ENCODE data around the gene KRTAP19-4.

The KRTAP19-4 gene

GRCh38 chr21:30487336-30487735, 9.6 kb downstream of the KRTAP19-4 start, which contains the start of gene KRTAP19-2:
Gene KRTAP19-2 (minus strand): TSS chr21:30487436. CDS start chr21:30487348, 88 bp downstream.
- Histone ChIP-seq H3K36me3 (ENCODE audit: control insufficient read depth in 4 of 4, insufficient read depth in 4 of 4, low read length in 3 of 4) (no peaks in the 10 kb centered on the region), H3K4me1 (ENCODE audit: control extremely low read depth in 1 of 4, control insufficient read depth in 4 of 4, insufficient read depth in 4 of 4, low read length in 3 of 4) (no peaks in the 10 kb centered on the region), H3K9me3 (ENCODE audit: control extremely low read depth in 1 of 5, control insufficient read depth in 4 of 5, insufficient read depth in 2 of 5, low read depth in 1 of 5, low read length in 4 of 5) (peaks cover 0 to 3% (median 0%) of the 10 kb centered on the region in 5 experiments), H3K4me3 (ENCODE audit: control insufficient read depth in 1 of 7, extremely low read depth in 1 of 7, insufficient read depth in 4 of 7, low read depth in 2 of 7, low read length in 6 of 7) (no peak within 1 kb of the TSS), H3K27me3 (replicated peaks in 2 of 5; ENCODE audit: control insufficient read depth in 4 of 5, insufficient read depth in 5 of 5, low read length in 4 of 5) (no peaks in the 10 kb centered on the region), H3K27ac (ENCODE audit: insufficient read depth in 1 of 2, low read depth in 1 of 2, low read length in 2 of 2, poor library complexity in 1 of 2, severe bottlenecking in 2 of 2) (no peak within 1 kb of the TSS)
- ChIA-PET POLR2A (no interaction called here), CTCF (no interaction called here)
- DNase-seq = no peak
- WGBS (ENCODE audit: insufficient coverage) = no CpG with 5 or more reads among the region's 2 CpGs

- Histone ChIP-seq H3K4me3 (ENCODE audit: control insufficient read depth in 1 of 7, extremely low read depth in 1 of 7, insufficient read depth in 4 of 7, low read depth in 2 of 7, low read length in 6 of 7) (no peak overlapping the region), H3K27me3 (replicated peaks in 2 of 5; ENCODE audit: control insufficient read depth in 4 of 5, insufficient read depth in 5 of 5, low read length in 4 of 5) (no peaks in the 10 kb centered on the region), H3K9me3 (ENCODE audit: control extremely low read depth in 1 of 5, control insufficient read depth in 4 of 5, insufficient read depth in 2 of 5, low read depth in 1 of 5, low read length in 4 of 5) (peaks cover 0 to 3% (median 0%) of the 10 kb centered on the region in 5 experiments), H3K27ac (ENCODE audit: insufficient read depth in 1 of 2, low read depth in 1 of 2, low read length in 2 of 2, poor library complexity in 1 of 2, severe bottlenecking in 2 of 2) (no peak overlapping the region), H3K4me1 (ENCODE audit: control extremely low read depth in 1 of 4, control insufficient read depth in 4 of 4, insufficient read depth in 4 of 4, low read length in 3 of 4) (no peaks in the 10 kb centered on the region), H3K36me3 (ENCODE audit: control insufficient read depth in 4 of 4, insufficient read depth in 4 of 4, low read length in 3 of 4) (no peaks in the 10 kb centered on the region)
- DNase-seq = no peak
- CTCF ChIA-PET = no interaction called here
- 95% methylated on average over 2 of the region's 2 CpGs for WGBS (ENCODE audit: insufficient coverage)
- POLR2A ChIA-PET = interaction anchor here (0.6 kb wide), 1 partner anchor 146 kb away, joined by 4 read pairs; no protein-coding TSS in a partner anchor
Measured at GRCh38 chr21:30486180-30486579, 10.8 kb downstream of the KRTAP19-4 start.

GRCh38 chr21:30482130-30482529, 14.8 kb downstream of the KRTAP19-4 start:
- Histone ChIP-seq H3K27ac (ENCODE audit: insufficient read depth in 1 of 2, low read depth in 1 of 2, low read length in 2 of 2, poor library complexity in 1 of 2, severe bottlenecking in 2 of 2) (no peak overlapping the region), H3K4me3 (ENCODE audit: control insufficient read depth in 1 of 7, extremely low read depth in 1 of 7, insufficient read depth in 4 of 7, low read depth in 2 of 7, low read length in 6 of 7) (no peak overlapping the region), H3K9me3 (ENCODE audit: control extremely low read depth in 1 of 5, control insufficient read depth in 4 of 5, insufficient read depth in 2 of 5, low read depth in 1 of 5, low read length in 4 of 5) (peaks cover 0 to 3% (median 0%) of the 10 kb centered on the region in 5 experiments), H3K36me3 (ENCODE audit: control insufficient read depth in 4 of 4, insufficient read depth in 4 of 4, low read length in 3 of 4) (no peaks in the 10 kb centered on the region), H3K27me3 (replicated peaks in 2 of 5; ENCODE audit: control insufficient read depth in 4 of 5, insufficient read depth in 5 of 5, low read length in 4 of 5) (peaks cover 0 to 3% (median 0%) of the 10 kb centered on the region in 5 experiments), H3K4me1 (ENCODE audit: control extremely low read depth in 1 of 4, control insufficient read depth in 4 of 4, insufficient read depth in 4 of 4, low read length in 3 of 4) (no peaks in the 10 kb centered on the region)
- CTCF ChIA-PET = no interaction called here
- 100% methylated on average over 1 of the region's 2 CpGs for WGBS (ENCODE audit: insufficient coverage)
- POLR2A ChIA-PET = interaction anchor here (0.6 kb wide), 1 partner anchor 307 kb away, joined by 3 read pairs; no protein-coding TSS in a partner anchor
- no peak for DNase-seq

GRCh38 chr21:30480145-30480544, 16.8 kb downstream of the KRTAP19-4 start, which contains the start of gene KRTAP19-1:
Gene KRTAP19-1 (minus strand): TSS chr21:30480367. CDS start chr21:30480317, 50 bp downstream.
- no peak within 1 kb of the TSS for H3K4me3 ChIP-seq (ENCODE audit: control insufficient read depth in 1 of 7, extremely low read depth in 1 of 7, insufficient read depth in 4 of 7, low read depth in 2 of 7, low read length in 6 of 7)
- H3K27me3 ChIP-seq (replicated peaks in 2 of 5; ENCODE audit: control insufficient read depth in 4 of 5, insufficient read depth in 5 of 5, low read length in 4 of 5) = peaks cover 0 to 3% (median 0%) of the 10 kb centered on the region in 5 experiments
- 97% methylated on average over 6 of the region's 7 CpGs for WGBS (ENCODE audit: insufficient coverage)
- H3K27ac ChIP-seq (ENCODE audit: insufficient read depth in 1 of 2, low read depth in 1 of 2, low read length in 2 of 2, poor library complexity in 1 of 2, severe bottlenecking in 2 of 2) = no peak within 1 kb of the TSS
- H3K9me3 ChIP-seq (ENCODE audit: control extremely low read depth in 1 of 5, control insufficient read depth in 4 of 5, insufficient read depth in 2 of 5, low read depth in 1 of 5, low read length in 4 of 5) = peaks cover 0 to 1% (median 0%) of the 10 kb centered on the region in 5 experiments
- no peaks in the 10 kb centered on the region for H3K36me3 ChIP-seq (ENCODE audit: control insufficient read depth in 4 of 4, insufficient read depth in 4 of 4, low read length in 3 of 4)
- no peaks in the 10 kb centered on the region for H3K4me1 ChIP-seq (ENCODE audit: control extremely low read depth in 1 of 4, control insufficient read depth in 4 of 4, insufficient read depth in 4 of 4, low read length in 3 of 4)
- ChIA-PET CTCF (no interaction called here), POLR2A (no interaction called here)
- no peak for DNase-seq

GRCh38 chr21:30479259-30479658, 17.7 kb downstream of the KRTAP19-4 start:
- POLR2A ChIA-PET = no interaction called here
- H3K36me3 ChIP-seq (ENCODE audit: control insufficient read depth in 4 of 4, insufficient read depth in 4 of 4, low read length in 3 of 4) = no peaks in the 10 kb centered on the region

GRCh38 chr21:30478004-30478403, 19.0 kb downstream of the KRTAP19-4 start:
- H3K4me3 ChIP-seq (ENCODE audit: control insufficient read depth in 1 of 7, extremely low read depth in 1 of 7, insufficient read depth in 4 of 7, low read depth in 2 of 7, low read length in 6 of 7) = no peak overlapping the region
- peaks cover 0 to 3% (median 0%) of the 10 kb centered on the region in 5 experiments for H3K27me3 ChIP-seq (replicated peaks in 2 of 5; ENCODE audit: control insufficient read depth in 4 of 5, insufficient read depth in 5 of 5, low read length in 4 of 5)
- peaks cover 0 to 1% (median 0%) of the 10 kb centered on the region in 5 experiments for H3K9me3 ChIP-seq (ENCODE audit: control extremely low read depth in 1 of 5, control insufficient read depth in 4 of 5, insufficient read depth in 2 of 5, low read depth in 1 of 5, low read length in 4 of 5)
- no peaks in the 10 kb centered on the region for H3K4me1 ChIP-seq (ENCODE audit: control extremely low read depth in 1 of 4, control insufficient read depth in 4 of 4, insufficient read depth in 4 of 4, low read length in 3 of 4)
- WGBS (ENCODE audit: insufficient coverage) = 73% methylated on average over 3 of the region's 3 CpGs
- no peak for DNase-seq
- no peaks in the 10 kb centered on the region for H3K36me3 ChIP-seq (ENCODE audit: control insufficient read depth in 4 of 4, insufficient read depth in 4 of 4, low read length in 3 of 4)
- ChIA-PET POLR2A (no interaction called here), CTCF (no interaction called here)
- no peak overlapping the region for H3K27ac ChIP-seq (ENCODE audit: insufficient read depth in 1 of 2, low read depth in 1 of 2, low read length in 2 of 2, poor library complexity in 1 of 2, severe bottlenecking in 2 of 2)

More at GRCh38 chr21:30479259-30479658, 17.7 kb downstream of the KRTAP19-4 start:
- Histone ChIP-seq H3K4me3 (ENCODE audit: control insufficient read depth in 1 of 7, extremely low read depth in 1 of 7, insufficient read depth in 4 of 7, low read depth in 2 of 7, low read length in 6 of 7) (no peak overlapping the region), H3K4me1 (ENCODE audit: control extremely low read depth in 1 of 4, control insufficient read depth in 4 of 4, insufficient read depth in 4 of 4, low read length in 3 of 4) (no peaks in the 10 kb centered on the region), H3K27ac (ENCODE audit: insufficient read depth in 1 of 2, low read depth in 1 of 2, low read length in 2 of 2, poor library complexity in 1 of 2, severe bottlenecking in 2 of 2) (no peak overlapping the region), H3K9me3 (ENCODE audit: control extremely low read depth in 1 of 5, control insufficient read depth in 4 of 5, insufficient read depth in 2 of 5, low read depth in 1 of 5, low read length in 4 of 5) (peaks cover 0 to 1% (median 0%) of the 10 kb centered on the region in 5 experiments), H3K27me3 (replicated peaks in 2 of 5; ENCODE audit: control insufficient read depth in 4 of 5, insufficient read depth in 5 of 5, low read length in 4 of 5) (peaks cover 0 to 3% (median 0%) of the 10 kb centered on the region in 5 experiments)
- CTCF ChIA-PET = no interaction called here
- WGBS (ENCODE audit: insufficient coverage) = 71% methylated on average over 3 of the region's 4 CpGs
- DNase-seq = no peak

- no peak for DNase-seq
- Histone ChIP-seq H3K27me3 (replicated peaks in 2 of 5; ENCODE audit: control insufficient read depth in 4 of 5, insufficient read depth in 5 of 5, low read length in 4 of 5) (no peaks in the 10 kb centered on the region), H3K4me1 (ENCODE audit: control extremely low read depth in 1 of 4, control insufficient read depth in 4 of 4, insufficient read depth in 4 of 4, low read length in 3 of 4) (no peaks in the 10 kb centered on the region), H3K9me3 (ENCODE audit: control extremely low read depth in 1 of 5, control insufficient read depth in 4 of 5, insufficient read depth in 2 of 5, low read depth in 1 of 5, low read length in 4 of 5) (no peaks in the 10 kb centered on the region), H3K4me3 (ENCODE audit: control insufficient read depth in 1 of 7, extremely low read depth in 1 of 7, insufficient read depth in 4 of 7, low read depth in 2 of 7, low read length in 6 of 7) (no peak overlapping the region), H3K36me3 (ENCODE audit: control insufficient read depth in 4 of 4, insufficient read depth in 4 of 4, low read length in 3 of 4) (no peaks in the 10 kb centered on the region), H3K27ac (ENCODE audit: insufficient read depth in 1 of 2, low read depth in 1 of 2, low read length in 2 of 2, poor library complexity in 1 of 2, severe bottlenecking in 2 of 2) (no peak overlapping the region)
- CTCF ChIA-PET = no interaction called here
- WGBS (ENCODE audit: insufficient coverage) = no CpG with 5 or more reads among the region's 6 CpGs
- POLR2A ChIA-PET = no interaction called here
Measured at GRCh38 chr21:30468900-30469714, 27.9 kb downstream of the KRTAP19-4 start.
